HG02610 (cell line): ENCODE measurements around the gene PNLIP.

Experiments
- ATAC-seq: cut with Tn5 transposase; IDR thresholded peaks from one replicate; pipeline ENCODE4 v1.9.1; 2021; ENCODE audit warnings: mild to moderate bottlenecking, moderate library complexity; ENCODE audit not compliant: unreplicated experiment

The PNLIP gene

GRCh38 chr10:116567335-116567734 is 21.6 kb downstream of the PNLIP start:
- ATAC-seq = no peak

DNA sequence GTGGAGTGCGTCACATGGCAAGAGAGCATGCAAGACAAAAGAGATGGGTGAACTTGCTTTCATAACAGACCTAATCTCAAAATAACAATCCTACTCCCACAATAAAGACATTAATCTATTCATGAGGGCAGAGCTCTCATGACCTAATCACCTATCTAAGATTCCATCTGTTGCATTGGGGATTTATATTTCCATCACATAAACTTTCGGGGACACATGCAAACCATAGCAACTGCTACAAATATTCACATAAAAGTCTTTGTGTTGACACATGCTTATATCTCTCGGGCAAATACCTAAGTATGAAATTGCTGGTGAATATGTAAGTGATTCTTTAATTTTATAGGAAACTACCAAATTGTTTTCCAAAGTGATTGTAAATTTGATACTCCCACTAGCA is 29.1 kb downstream of the PNLIP start:
- no peak for ATAC-seq

DNA sequence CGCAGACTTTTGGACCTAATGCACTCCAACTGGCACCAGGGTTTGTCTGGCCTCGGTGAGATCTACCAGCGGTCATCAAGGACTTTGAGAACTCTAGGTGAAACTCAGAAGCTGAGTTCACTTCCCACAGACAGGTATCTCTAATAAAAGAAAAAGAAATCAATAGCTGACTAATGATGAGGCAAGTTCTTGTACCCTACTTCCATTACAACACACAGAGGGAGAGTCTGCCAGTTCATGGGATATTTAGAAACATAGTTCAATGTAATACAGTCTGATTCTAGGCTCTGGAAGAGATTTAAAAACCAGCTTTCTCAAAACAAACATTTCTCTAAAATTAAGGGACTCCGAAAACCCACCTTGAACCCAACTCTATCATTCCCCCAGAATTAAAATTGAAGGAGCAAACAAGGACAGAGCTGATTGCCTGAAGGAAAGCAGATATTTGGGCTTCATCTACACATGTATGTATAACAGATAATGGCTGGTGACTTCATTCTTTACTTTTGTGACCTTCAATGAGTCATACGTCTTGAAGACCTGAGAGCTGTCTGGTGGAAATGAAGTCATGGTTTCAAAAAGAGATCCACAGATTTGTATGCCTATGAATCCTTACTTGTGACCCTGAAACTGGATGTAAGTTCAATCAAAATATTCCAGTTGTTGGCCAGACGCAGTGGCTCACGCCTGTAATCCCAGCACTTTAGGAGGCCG is 42.3 kb downstream of the PNLIP start:
- ATAC-seq = no peak

DNA sequence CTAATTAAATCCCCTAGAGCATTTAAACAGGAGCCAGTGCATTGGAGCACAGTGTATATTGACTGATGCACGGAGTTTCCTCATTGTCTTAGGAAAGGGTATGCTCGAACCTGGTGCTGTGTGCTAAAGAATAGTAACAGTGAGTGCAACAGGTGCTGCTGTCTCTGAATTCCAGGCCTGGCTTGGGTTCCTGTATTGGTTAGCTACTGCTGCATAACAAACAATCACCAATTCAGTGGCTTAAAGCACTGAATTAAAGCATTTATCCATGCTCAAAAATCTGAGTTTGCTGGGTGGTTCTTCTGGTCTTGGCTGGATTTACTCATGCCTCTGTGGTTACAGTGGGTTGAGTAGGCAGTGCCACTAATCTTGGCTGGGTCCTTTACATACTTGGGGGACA is 43.3 kb downstream of the PNLIP start:
- ATAC-seq = no peak

GRCh38 chr10:116589926-116590325 is 44.2 kb downstream of the PNLIP start:
- no peak for ATAC-seq

DNA sequence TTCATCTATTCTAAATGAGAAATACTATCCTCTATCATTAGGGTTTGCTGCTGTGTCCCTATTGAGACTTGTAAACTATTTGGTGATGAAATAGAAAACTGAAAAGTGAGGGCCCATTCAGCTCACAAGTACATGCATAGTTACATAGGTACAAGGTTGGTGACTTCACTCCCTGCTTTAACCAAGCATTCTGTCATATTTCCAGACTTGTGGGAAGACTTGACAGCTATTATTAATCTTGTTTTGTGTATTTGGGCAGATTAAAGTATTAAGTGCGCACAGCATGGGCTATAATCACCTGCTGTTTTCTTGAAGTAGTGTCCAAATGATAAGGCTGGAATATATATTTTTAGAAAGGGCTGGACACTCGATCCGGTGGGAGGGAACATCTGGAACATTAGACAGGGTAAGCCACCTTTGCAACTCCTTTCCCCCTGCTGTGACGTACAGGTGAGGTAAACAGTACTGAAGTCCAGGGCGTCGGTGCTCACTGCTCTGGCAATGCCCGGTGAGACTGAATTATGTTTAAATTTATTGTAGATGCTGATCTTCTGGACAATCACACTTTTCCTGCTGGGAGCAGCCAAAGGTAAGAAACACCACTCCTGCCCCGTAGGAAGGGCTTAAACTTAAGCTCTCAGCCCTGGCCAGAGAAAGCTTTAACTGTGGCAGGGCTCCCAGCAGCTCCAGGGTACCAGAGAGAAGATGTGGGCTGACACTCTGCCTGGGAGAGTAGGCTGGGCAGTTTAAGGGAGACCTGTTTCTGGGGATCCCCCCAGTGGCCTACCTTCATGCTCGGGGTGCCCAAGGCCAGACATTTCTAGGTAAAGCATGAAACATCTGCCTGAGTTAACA is 45.1 kb downstream of the PNLIP start, which contains the start of gene PNLIPRP1:
TSS of gene PNLIPRP1 (plus strand) at position 370 of the 855 bp plus-strand sequence. CDS start at position 541, 171 bp downstream.
- no peak for ATAC-seq

- ATAC-seq = no peak
Measured at GRCh38 chr10:116593139-116593740, 47.5 kb downstream of the PNLIP start.

- ATAC-seq = no peak
Measured at GRCh38 chr10:116594525-116595035, 48.8 kb downstream of the PNLIP start.

DNA sequence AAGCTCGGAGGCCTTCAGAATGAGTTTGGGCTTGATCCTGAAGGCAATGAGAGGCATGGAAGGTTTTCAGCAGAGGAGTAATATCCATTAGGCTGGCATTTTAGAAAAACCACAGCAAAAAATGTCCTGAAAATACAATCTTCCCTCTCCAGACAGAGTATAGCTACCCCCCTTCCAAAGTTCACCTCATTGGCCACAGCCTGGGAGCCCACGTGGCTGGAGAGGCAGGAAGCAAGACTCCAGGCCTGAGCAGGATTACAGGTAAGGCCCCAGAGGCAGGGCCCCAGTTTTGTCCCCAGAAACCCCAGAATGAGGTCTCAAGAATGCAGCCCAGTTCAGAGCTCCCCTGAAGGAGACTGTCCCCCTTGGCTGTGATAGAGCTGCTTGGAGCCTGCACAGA is 50.3 kb downstream of the PNLIP start:
- ATAC-seq = no peak

DNA sequence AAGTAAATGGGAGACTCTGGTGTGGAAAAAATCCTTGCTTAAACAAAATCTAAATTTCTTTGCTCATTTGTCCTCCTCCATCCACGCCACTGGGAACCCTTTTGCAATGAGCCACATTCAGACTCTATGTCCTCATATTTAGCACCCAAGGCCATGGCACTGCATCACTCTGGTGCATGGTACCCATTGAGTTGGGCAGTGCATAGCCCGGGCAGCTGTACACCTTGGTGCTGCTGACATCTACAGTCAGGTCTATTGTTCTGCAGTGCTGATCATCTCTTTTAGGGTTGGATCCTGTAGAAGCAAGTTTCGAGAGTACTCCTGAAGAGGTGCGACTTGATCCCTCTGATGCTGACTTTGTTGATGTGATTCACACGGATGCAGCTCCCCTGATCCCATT is 51.8 kb downstream of the PNLIP start:
- no peak for ATAC-seq

DNA sequence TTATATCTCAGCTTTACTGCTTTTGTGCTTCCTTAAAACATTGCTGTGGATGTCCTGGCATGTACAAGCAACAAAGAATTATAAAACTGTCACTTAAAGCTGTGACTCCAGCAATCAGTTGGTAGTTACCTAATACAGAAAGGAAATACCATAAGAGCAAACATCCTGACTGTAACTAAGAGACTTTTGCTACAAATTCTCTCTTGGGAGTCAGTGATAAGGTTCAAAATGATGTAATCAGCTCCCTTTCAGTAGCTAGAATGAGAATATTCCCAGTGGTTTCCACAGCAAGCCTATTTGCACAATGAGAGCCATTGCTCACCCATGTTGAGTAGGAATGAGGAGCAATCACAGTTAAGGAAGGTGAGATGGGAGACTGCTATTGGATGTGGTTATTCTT is 52.6 kb downstream of the PNLIP start:
- ATAC-seq = no peak

GRCh38 chr10:116599991-116600390 is 54.3 kb downstream of the PNLIP start:
- ATAC-seq = no peak

- no peak for ATAC-seq
Measured at GRCh38 chr10:116602648-116603400, 57.1 kb downstream of the PNLIP start.

DNA sequence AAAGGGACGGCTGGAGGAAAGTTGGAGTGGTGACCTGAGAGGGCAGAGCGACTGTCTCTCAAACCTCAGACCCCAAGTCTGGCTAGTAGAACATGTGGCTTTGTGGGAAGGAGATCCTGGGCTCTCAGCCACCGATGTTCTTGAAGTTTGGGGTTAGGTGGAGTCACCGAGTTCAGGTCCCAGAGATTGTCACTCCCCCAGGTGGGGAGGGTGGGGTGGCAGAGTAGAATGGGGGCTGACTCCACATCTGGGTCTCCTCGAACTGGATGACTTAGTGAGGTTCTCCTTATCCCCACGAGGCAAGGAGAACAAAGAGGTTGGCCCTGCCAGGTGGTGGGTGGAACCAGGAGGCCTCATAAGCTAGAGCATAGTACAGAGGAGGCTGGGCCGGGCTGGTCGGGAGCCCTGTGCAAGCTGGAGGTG is 60.3 kb downstream of the PNLIP start:
- ATAC-seq = no peak

- ATAC-seq = no peak
Measured at GRCh38 chr10:116607336-116607735, 61.6 kb downstream of the PNLIP start.

DNA sequence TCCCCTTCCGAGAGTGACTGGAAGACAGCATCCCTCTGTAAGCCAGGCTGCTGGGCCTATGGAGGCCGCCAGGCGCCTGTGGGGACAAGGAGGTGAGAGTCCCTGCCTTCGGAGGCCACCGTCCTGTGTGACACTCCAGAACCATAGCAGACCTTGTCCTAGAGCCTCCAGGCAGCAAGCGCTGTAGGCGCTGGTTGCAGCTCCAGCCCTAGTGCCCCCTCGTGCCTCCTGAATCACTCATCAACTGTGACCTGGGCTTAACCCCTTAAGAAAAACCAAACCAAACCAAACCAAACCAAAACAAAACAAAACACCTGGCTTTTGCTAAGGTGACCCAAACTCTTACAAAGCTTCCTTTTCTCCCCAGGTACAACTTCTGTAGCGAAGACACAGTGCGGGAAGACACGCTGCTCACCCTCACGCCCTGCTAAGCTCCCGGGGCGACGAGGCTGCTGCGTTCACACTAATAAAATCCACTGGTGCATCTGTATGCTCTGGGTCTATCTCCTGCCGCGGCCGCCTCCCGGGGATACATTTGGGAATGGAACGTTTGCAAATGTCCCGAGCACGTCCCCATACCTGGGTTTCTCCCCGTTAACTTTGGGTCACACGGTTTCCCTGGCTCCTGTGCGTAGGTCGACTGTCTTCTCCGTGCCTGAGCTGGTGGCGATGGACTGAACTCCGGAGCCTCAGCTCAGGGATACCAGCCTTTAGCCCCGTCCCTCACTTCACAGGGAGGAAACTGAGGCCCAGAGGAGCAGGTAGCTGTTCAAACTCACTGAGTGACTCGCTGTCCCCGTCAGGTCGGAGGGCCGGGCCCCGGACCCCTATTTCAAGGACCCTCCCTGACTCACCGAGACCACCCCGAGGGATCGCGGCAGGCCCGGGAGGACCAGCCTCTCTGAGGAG is 63.2 kb downstream of the PNLIP start:
- ATAC-seq = no peak

- no peak for ATAC-seq
Measured at GRCh38 chr10:116610443-116611152, 64.9 kb downstream of the PNLIP start.

GRCh38 chr10:116611153-116611545 is 65.4 kb downstream of the PNLIP start:
- ATAC-seq = no peak

DNA sequence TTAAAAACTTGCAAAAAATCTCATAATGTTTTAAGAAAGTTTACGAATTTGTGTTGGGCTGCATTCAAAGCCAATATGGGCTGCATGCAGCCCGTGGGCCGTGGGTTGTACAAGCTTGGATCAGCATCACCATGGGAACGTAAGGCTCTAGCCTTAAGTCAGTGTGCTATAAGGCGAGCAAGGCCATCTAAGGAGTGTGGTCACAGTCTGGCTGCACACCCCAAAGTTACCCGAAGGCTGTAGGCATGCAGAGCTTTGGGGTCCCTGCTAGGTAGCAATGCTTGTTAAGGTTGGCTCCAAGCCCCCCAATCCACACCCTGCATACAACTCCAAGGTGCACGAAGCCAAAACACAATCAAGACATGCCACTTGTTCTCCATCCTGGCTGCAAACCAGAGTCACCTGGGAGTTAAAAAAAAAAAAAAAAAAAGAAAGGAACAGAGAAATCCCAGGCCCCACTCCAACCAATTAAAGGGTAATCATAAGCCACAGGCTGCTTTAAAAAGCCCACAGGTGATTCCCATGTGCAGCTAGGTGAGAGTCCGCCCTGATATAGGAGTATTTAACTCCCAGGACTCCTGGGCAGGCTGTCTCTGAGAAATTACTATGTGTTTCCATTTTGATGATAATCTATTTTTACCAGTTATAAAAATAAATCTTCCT is 66.5 kb downstream of the PNLIP start:
- ATAC-seq = no peak
